Upper lobe of left lung (tissue), 6 donors: ENCODE data around the gene FMOD. TPM values are rescaled to one million over a fixed set of nuclear protein-coding genes. Genes with fewer than 3 reads are reported as not detected.

Experiments
- ATAC-seq, 2 donors: fragments of 200-7000 bp; cut with Tn5 transposase; one replicate each; pipeline ENCODE4 v1.9.1; 2022; ENCODE audit warnings: mild to moderate bottlenecking in 2 of 2, moderate library complexity in 2 of 2; ENCODE audit not compliant: low FRiP score in 2 of 2
- DNase-seq, 2 donors: peaks; one replicate each; pipeline ENCODE4 v3.0.0-alpha.2; 2019 to 2020
- H3K27ac ChIP-seq, 4 donors: fragments of 200-600 bp; sonication (generic); one replicate each; pipeline ENCODE4 v1.5.1; 2016 to 2019
- H3K27me3 ChIP-seq, 4 donors: fragments of 200-600 bp; sonication (generic); one replicate each; pipeline ENCODE4 v1.5.1; 2017 to 2019
- H3K36me3 ChIP-seq, 4 donors: fragments of 200-600 bp; sonication (generic); one replicate each; pipeline ENCODE4 v1.5.1; 2016 to 2019
- H3K4me1 ChIP-seq, 4 donors: fragments of 200-600 bp; sonication (generic); one replicate each; pipeline ENCODE4 v1.5.1; 2018 to 2019
- H3K4me3 ChIP-seq, 4 donors: fragments of 200-600 bp; sonication (generic); one replicate each; pipeline ENCODE4 v1.5.1; 2017 to 2019; ENCODE audit warnings: mild to moderate bottlenecking in 2 of 4, moderate library complexity in 1 of 4
- H3K9me3 ChIP-seq, 4 donors: fragments of 200-600 bp; sonication (generic); one replicate each; pipeline ENCODE4 v1.5.1; 2018 to 2019
- CTCF ChIP-seq, 6 experiments: fragments of 450-650 bp in 4 of 6; fragments of 200-600 bp in 2 of 6; sonication (generic) in 2 of 6; IDR thresholded peaks; one replicate each; pipeline ENCODE4 v1.5.1; 2016 to 2019; ENCODE audit warnings: antibody characterized with exemption in 6 of 6
- EP300 ChIP-seq, 4 donors: sonication (generic); formaldehyde crosslinking; IDR thresholded peaks; one replicate each; pipeline ENCODE4 v1.5.1; 2017; ENCODE audit warnings: antibody characterized with exemption in 4 of 4, control low read depth in 2 of 4
- POLR2A ChIP-seq, 4 donors: fragments of 450-650 bp; IDR thresholded peaks; one replicate each; pipeline ENCODE4 v1.5.1; 2016 to 2017; ENCODE audit warnings: antibody characterized with exemption in 4 of 4, mild to moderate bottlenecking in 2 of 4
- POLR2AphosphoS5 ChIP-seq, 2 donors: sonication (generic); formaldehyde crosslinking; IDR thresholded peaks; one replicate each; pipeline ENCODE4 v1.5.1; 2017; ENCODE audit warnings: antibody characterized with exemption in 2 of 2
- whole genome bisulfite sequencing, 2 donors: methylation state at CpG; one replicate each; pipeline ENCODE4 v1.1.5; 2017 to 2018; 5-methylcytosine and 5-hydroxymethylcytosine counted together
- total RNA-seq, 6 donors: library from RNA; depleted of rRNA in 4 of 6; stranded (reverse); fragments of >200 nt in 4 of 6; gene quantifications; one replicate each; pipeline versions ENCODE4 v1.1.0 to v1.2.1, GENCODE V29; 2016 to 2021
- donor health status: DM: no; HTN: no; CAD: no; lungs with moderate emphysema.
- donor health status: DM: no; HTN: yes; CAD: no; lungs with severe emphysema.

Gene FMOD
- total RNA-seq: 10 to 100 TPM; 12.5 to 46.7 (median 25.4) TPM

DNA sequence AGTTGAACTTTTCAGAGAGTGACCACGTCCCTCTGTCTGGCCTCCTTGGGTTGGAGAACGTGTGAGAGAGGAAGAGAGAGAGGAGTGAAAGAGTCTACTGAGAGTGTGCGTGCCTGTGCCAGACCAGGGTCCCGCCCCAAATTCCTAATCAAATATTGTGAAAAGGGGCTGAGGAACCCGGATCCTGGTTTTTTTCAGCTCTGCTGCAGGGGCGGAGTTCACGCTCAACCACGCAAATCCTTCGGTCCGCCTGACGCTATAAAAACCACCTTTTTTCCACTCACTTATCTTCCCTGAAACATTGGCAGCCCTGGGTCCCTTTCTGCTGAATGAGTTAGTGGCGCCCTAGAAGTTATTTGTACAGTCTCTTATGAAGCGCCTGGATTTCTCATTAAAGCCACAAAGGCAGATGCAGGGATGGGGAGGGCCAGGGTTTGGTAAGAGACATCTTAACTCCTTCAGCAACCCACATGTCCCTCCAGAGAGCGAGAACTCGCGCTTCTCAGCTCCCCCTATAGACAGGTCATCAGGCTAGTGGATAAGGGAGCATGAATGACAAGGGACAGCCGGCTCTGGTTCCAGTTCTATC is at the start of gene FMOD:
FMOD (minus strand) TSS at position 86 of the 589 bp plus-strand sequence. CDS start 2,852 bp downstream, outside the sequence.
- peaks cover 6 to 13% (median 8%) of the 10 kb centered on the region in 4 donors for H3K4me1 ChIP-seq
- ATAC-seq: peak; percentile 64 to 86
- TF ChIP-seq POLR2AphosphoS5 (IDR thresholded peaks at IDR 0.05) (no peak), CTCF (IDR thresholded peaks at IDR 0.05) (no peak), EP300 (IDR thresholded peaks at IDR 0.05) (no peak)
- H3K36me3 ChIP-seq: no peaks in the 10 kb centered on the region
- no peaks in the 10 kb centered on the region for H3K27me3 ChIP-seq
- WGBS, 2 donors: 14 to 23% methylated on average over 16 to 17 of the region's 17 CpGs
- no peaks in the 10 kb centered on the region for H3K9me3 ChIP-seq
- no peak for DNase-seq
- H3K27ac ChIP-seq: peak within 1 kb of the TSS; percentile 11 to 51 (median 42)
- H3K4me3 ChIP-seq: peak within 1 kb of the TSS in 3 of 4 donors; percentile 14 to 35 (median 25)

DNA sequence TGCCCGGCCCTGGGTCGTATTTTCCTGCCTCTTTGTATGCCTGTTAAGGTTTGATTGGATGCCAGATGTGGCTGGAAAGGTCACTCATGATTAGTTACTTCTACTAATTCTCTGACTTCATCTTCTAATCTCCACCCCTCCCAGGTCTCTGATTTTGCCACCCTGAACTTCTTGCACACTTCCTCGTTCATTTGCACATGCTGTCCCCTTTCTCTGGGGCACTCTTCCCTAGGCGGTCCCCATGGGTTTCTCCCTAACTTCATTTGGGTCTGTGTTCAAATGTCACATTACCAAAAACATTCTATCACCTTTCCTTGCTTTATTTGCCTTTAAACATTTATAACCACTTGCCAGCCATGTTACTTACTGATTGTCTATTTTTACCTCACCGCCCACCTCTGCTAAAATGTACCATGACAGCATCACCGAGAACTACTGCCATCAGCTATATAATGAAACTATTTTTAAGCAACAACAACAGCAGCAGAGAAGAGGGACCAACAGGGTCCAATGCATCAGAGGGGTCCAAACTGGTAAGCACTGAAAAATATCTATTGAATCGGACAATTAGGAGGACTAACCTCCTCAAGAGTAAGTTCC is 45.8 kb upstream of the FMOD start:
- peaks cover 0 to 4% (median 0%) of the 10 kb centered on the region in 4 donors for H3K4me1 ChIP-seq

GRCh38 chr1:203395751-203396150 is 44.8 kb upstream of the FMOD start:
- no peak for TF ChIP-seq POLR2AphosphoS5 (IDR thresholded peaks at IDR 0.05)
- no peaks in the 10 kb centered on the region for H3K9me3 ChIP-seq
- 52 to 58% methylated on average over 6 of the region's 6 CpGs for WGBS, 2 donors
- no peak overlapping the region for H3K4me3 ChIP-seq
- no peak for ATAC-seq
- no peak for DNase-seq
- H3K27me3 ChIP-seq: no peaks in the 10 kb centered on the region
- no peaks in the 10 kb centered on the region for H3K36me3 ChIP-seq
- no peaks in the 10 kb centered on the region for H3K4me1 ChIP-seq
- H3K27ac ChIP-seq: peak overlapping the region in 2 of 4 donors; percentile 32 to 52

More for the DNA sequence above, 45.8 kb upstream of the FMOD start:
- no peak for DNase-seq
- TF ChIP-seq POLR2A (IDR thresholded peaks at IDR 0.05) (no peak), POLR2AphosphoS5 (IDR thresholded peaks at IDR 0.05) (no peak), CTCF (IDR thresholded peaks at IDR 0.05) (no peak), EP300 (IDR thresholded peaks at IDR 0.05) (no peak)
- Histone ChIP-seq H3K4me3 (no peak overlapping the region), H3K27me3 (no peaks in the 10 kb centered on the region), H3K27ac (peak overlapping the region in 2 of 4 donors; percentile 32 to 52), H3K9me3 (no peaks in the 10 kb centered on the region), H3K36me3 (no peaks in the 10 kb centered on the region)
- WGBS, 2 donors: 79 to 81% methylated on average over 7 of the region's 7 CpGs
- ATAC-seq: no peak

- DNase-seq: no peak
- WGBS, 2 donors: 37 to 43% methylated on average over 2 of the region's 2 CpGs
- H3K27me3 ChIP-seq: no peaks in the 10 kb centered on the region
- TF ChIP-seq CTCF (IDR thresholded peaks at IDR 0.05) (no peak), POLR2AphosphoS5 (IDR thresholded peaks at IDR 0.05) (no peak), EP300 (IDR thresholded peaks at IDR 0.05) (no peak), POLR2A (IDR thresholded peaks at IDR 0.05) (no peak)
- ATAC-seq: no peak
- H3K36me3 ChIP-seq: no peaks in the 10 kb centered on the region
- H3K4me3 ChIP-seq: no peak overlapping the region
- H3K4me1 ChIP-seq: no peaks in the 10 kb centered on the region
- no peak overlapping the region for H3K27ac ChIP-seq
- H3K9me3 ChIP-seq: no peaks in the 10 kb centered on the region
Measured at GRCh38 chr1:203390298-203390697, 39.4 kb upstream of the FMOD start.

GRCh38 chr1:203388683-203389082 is 37.8 kb upstream of the FMOD start:
- TF ChIP-seq CTCF (IDR thresholded peaks at IDR 0.05) (no peak), POLR2AphosphoS5 (IDR thresholded peaks at IDR 0.05) (no peak), EP300 (IDR thresholded peaks at IDR 0.05) (no peak), POLR2A (IDR thresholded peaks at IDR 0.05) (no peak)
- 82 to 87% methylated on average over 3 of the region's 3 CpGs for WGBS, 2 donors
- H3K9me3 ChIP-seq: no peaks in the 10 kb centered on the region

More at GRCh38 chr1:203388683-203389082, 37.8 kb upstream of the FMOD start:
- no peak for DNase-seq
- no peak overlapping the region for H3K4me3 ChIP-seq
- no peaks in the 10 kb centered on the region for H3K36me3 ChIP-seq
- no peak overlapping the region for H3K27ac ChIP-seq
- no peaks in the 10 kb centered on the region for H3K27me3 ChIP-seq
- ATAC-seq: no peak
- H3K4me1 ChIP-seq: no peaks in the 10 kb centered on the region
